Measurements from ENCODE around the gene ARID4B.
A peak's percentile ranks its signal among the peaks of the same experiment; 100 is the strongest.
"Not testable (repeated sequence)": the region's sequence is repeated elsewhere in the genome, so short reads cannot be mapped to it uniquely, and the experiment has no call there.

Gene ARID4B

GRCh38 chr1:235225299-235225698, 102.7 kb downstream of the ARID4B start:
- no peak for DNase-seq (ENCODE audit: low spot score)

- no peak for DNase-seq (ENCODE audit: low spot score)
Measured at GRCh38 chr1:235221653-235222375, 106.2 kb downstream of the ARID4B start.

GRCh38 chr1:235215453-235215852, 112.5 kb downstream of the ARID4B start:
- no peak for DNase-seq (ENCODE audit: low spot score)

GRCh38 chr1:235214962-235215361, 113.0 kb downstream of the ARID4B start:
- DNase-seq (ENCODE audit: low spot score) = not testable (repeated sequence)

GRCh38 chr1:235213752-235214151, 114.2 kb downstream of the ARID4B start:
- no peak for DNase-seq (ENCODE audit: low spot score)

GRCh38 chr1:235211517-235211916, 116.5 kb downstream of the ARID4B start:
- DNase-seq (ENCODE audit: low spot score) = no peak

- DNase-seq (ENCODE audit: low spot score) = no peak
Measured at GRCh38 chr1:235207209-235207565, 120.8 kb downstream of the ARID4B start.

- DNase-seq (ENCODE audit: low spot score) = no peak
Measured at GRCh38 chr1:235206533-235207208, 121.3 kb downstream of the ARID4B start.

GRCh38 chr1:235205687-235206086, 122.3 kb downstream of the ARID4B start:
- DNase-seq (ENCODE audit: low spot score) = no peak

GRCh38 chr1:235203428-235203827, 124.6 kb downstream of the ARID4B start:
- DNase-seq (ENCODE audit: low spot score) = no peak

GRCh38 chr1:235202447-235202846, 125.5 kb downstream of the ARID4B start:
- not testable (repeated sequence) for DNase-seq (ENCODE audit: low spot score)

- peak; percentile 63 for DNase-seq (ENCODE audit: low spot score)
Measured at GRCh38 chr1:235199441-235199840, 128.5 kb downstream of the ARID4B start.

- no peak for DNase-seq (ENCODE audit: low spot score)
Measured at GRCh38 chr1:235190431-235190830, 137.5 kb downstream of the ARID4B start.

- no peak for DNase-seq (ENCODE audit: low spot score)
Measured at GRCh38 chr1:235187316-235187715, 140.7 kb downstream of the ARID4B start.

GRCh38 chr1:235181561-235182245, 146.3 kb downstream of the ARID4B start:
- DNase-seq (ENCODE audit: low spot score) = no peak

- DNase-seq (ENCODE audit: low spot score) = no peak
Measured at GRCh38 chr1:235180916-235181460, 147.0 kb downstream of the ARID4B start.

- no peak for DNase-seq (ENCODE audit: low spot score)
Measured at GRCh38 chr1:235176486-235176885, 151.5 kb downstream of the ARID4B start.

- no peak for DNase-seq (ENCODE audit: low spot score)
Measured at GRCh38 chr1:235169986-235170385, 158.0 kb downstream of the ARID4B start.

- DNase-seq (ENCODE audit: low spot score) = no peak
Measured at GRCh38 chr1:235168375-235168774, 159.6 kb downstream of the ARID4B start.

- DNase-seq (ENCODE audit: low spot score) = no peak
Measured at GRCh38 chr1:235161685-235162327, 166.2 kb downstream of the ARID4B start.

- DNase-seq (ENCODE audit: low spot score) = peak; percentile 97
Measured at GRCh38 chr1:235160957-235161684, 166.9 kb downstream of the ARID4B start, which contains the start of gene RBM34. Gene RBM34, minus strand, starts transcription at chr1:235161250. Its CDS starts 24 bp downstream, at chr1:235161226.
